Muscle of back (tissue), 11 donors: ENCODE data around the gene DNAAF6. TPM values are rescaled to one million over a fixed set of nuclear protein-coding genes. Genes with fewer than 3 reads are reported as not detected.

Experiments used
- DNase-seq, 3 donors: peaks; one replicate each; pipeline versions ENCODE4 v3.0.0 to v3.0.0-alpha.2; 2013
- polyA plus RNA-seq, 10 donors: library from polyadenylated mRNA; unstranded; fragments of 120-200 nt; gene quantifications; one replicate each; pipeline ENCODE4 v1.2.1, GENCODE V29; 2013; ENCODE audit not compliant: insufficient read length in 10 of 10

The DNAAF6 gene
- polyA plus RNA-seq, 10 donors, result not detected

- DNase-seq, result no peak
These were observed 86.6 kb downstream of the DNAAF6 start for GRCh38 chrX:107293056-107293455.

Other genes starting within 250 kb of the DNAAF6 start
- gene MORC4, start 206.4 kb upstream of the DNAAF6 start, polyA plus RNA-seq, result 10 to 100 TPM; 33.2 to 44.8 (median 39.2) TPM
- gene RBM41, start 87.8 kb upstream of the DNAAF6 start, polyA plus RNA-seq, result 10 to 100 TPM in 5 of 10 donors, 1 to 10 TPM in 5; 8.4 to 13.0 (median 10.4) TPM
- gene NUP62CL, start 178 bp upstream of the DNAAF6 start, polyA plus RNA-seq, result 1 to 10 TPM in 1 of 10 donors, under 1 TPM in 9; 0.41 to 1.2 (median 0.74) TPM
- gene FRMPD3, start 243.0 kb downstream of the DNAAF6 start, polyA plus RNA-seq, result under 1 TPM; 0.10 to 0.27 (median 0.17) TPM